Measurements from ENCODE around the gene ANGEL1.

DNA sequence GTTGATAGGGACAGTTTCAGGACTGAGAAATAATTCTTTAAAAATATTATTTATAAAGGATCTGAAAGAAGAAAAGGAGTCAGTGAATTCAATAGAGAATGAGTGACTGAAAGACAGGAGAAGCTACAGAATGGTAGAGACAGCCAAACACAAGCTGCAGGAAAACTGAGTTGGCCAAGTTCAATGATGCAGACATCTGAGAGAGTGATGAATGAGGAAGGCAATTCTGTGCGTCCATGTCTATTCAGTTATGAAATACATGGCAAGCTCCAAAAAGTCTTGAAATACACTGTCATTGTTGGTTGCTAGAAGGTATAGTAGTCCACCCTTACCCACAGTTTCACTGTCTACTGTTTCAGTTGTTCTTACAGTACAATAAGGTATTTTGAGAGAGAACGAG, 20.3 kb upstream of the ANGEL1 start:
- TF ChIP-seq, protein P1, sequence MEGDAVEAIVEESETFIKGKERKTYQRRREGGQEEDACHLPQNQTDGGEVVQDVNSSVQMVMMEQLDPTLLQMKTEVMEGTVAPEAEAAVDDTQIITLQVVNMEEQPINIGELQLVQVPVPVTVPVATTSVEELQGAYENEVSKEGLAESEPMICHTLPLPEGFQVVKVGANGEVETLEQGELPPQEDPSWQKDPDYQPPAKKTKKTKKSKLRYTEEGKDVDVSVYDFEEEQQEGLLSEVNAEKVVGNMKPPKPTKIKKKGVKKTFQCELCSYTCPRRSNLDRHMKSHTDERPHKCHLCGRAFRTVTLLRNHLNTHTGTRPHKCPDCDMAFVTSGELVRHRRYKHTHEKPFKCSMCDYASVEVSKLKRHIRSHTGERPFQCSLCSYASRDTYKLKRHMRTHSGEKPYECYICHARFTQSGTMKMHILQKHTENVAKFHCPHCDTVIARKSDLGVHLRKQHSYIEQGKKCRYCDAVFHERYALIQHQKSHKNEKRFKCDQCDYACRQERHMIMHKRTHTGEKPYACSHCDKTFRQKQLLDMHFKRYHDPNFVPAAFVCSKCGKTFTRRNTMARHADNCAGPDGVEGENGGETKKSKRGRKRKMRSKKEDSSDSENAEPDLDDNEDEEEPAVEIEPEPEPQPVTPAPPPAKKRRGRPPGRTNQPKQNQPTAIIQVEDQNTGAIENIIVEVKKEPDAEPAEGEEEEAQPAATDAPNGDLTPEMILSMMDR (conservative IDR thresholded peaks at IDR 0.05) = no peak
- TF ChIP-seq EZH2 (IDR thresholded peaks at IDR 0.05; ENCODE audit: low read depth) = no peak
